Prostate gland (tissue), 2 donors: ENCODE measurements around the gene MAGI2. TPM values are rescaled to one million over a fixed set of nuclear protein-coding genes. Genes with fewer than 3 reads are reported as not detected.

Experiments
- DNase-seq: peaks from one replicate; pipeline ENCODE4 v3.0.0-alpha.2; 2019; ENCODE audit warnings: low spot score
- H3K27ac ChIP-seq, 2 donors: fragments of 200-600 bp; sonication (generic); 2 replicates each; pipeline ENCODE4 v1.5.1; 2017 to 2019
- H3K27me3 ChIP-seq: fragments of 200-600 bp; sonication (generic); replicated peaks from 2 replicates; pipeline ENCODE4 v1.5.1; 2019; ENCODE audit not compliant: insufficient read depth
- H3K36me3 ChIP-seq, 2 donors: fragments of 200-600 bp; sonication (generic); 1 replicate in 1 of 2; 2 replicates in 1 of 2; pipeline versions ENCODE4 v1.5.1 to v1.8.1; 2017 to 2019
- H3K4me1 ChIP-seq: fragments of 200-600 bp; sonication (generic); replicated peaks from 2 replicates; pipeline ENCODE4 v1.5.1; 2019
- H3K4me3 ChIP-seq, 2 donors: fragments of 200-600 bp; sonication (generic); 2 replicates each; pipeline ENCODE4 v1.5.1; 2017 to 2019
- H3K9me3 ChIP-seq: fragments of 200-600 bp; sonication (generic); 2 replicates; pipeline ENCODE4 v1.5.1; 2017
- POLR2A ChIP-seq: fragments of 450-650 bp; IDR thresholded peaks from one replicate; pipeline ENCODE4 v1.6.1; 2016; ENCODE audit warnings: antibody characterized with exemption, mild to moderate bottlenecking
- POLR2AphosphoS5 ChIP-seq: sonication (generic); formaldehyde crosslinking; IDR thresholded peaks from one replicate; pipeline ENCODE4 v1.6.1; 2017; ENCODE audit warnings: antibody characterized with exemption
- WGBS: methylation state at CpG from one replicate; pipeline ENCODE4 v1.1.5; 2018; 5-methylcytosine and 5-hydroxymethylcytosine counted together
- intact Hi-C: fragments of 100-400 bp; cut with DNase I; formaldehyde crosslinking; loops from one replicate; pipeline ENCODE4 v1.14.2; 2022
- total RNA-seq, 2 donors: library from RNA; depleted of rRNA; stranded (reverse); fragments of >200 nt; gene quantifications; one replicate each; pipeline ENCODE4 v1.1.0, GENCODE V29; 2016
- TF ChIP-seq, protein P1 (sequence below), 4 experiments: fragments of 200-600 bp in 2 of 4; fragments of 450-650 bp in 2 of 4; sonication (generic) in 2 of 4; IDR thresholded peaks; 1 replicate in 3 of 4; 2 replicates in 1 of 4; pipeline ENCODE4 v1.5.1; 2016 to 2019; ENCODE audit warnings: antibody characterized with exemption in 4 of 4, mild to moderate bottlenecking in 2 of 4, moderate library complexity in 2 of 4

The MAGI2 gene
- total RNA-seq, 2 donors from 2014 or later = 27.1 to 31.3 TPM

DNA sequence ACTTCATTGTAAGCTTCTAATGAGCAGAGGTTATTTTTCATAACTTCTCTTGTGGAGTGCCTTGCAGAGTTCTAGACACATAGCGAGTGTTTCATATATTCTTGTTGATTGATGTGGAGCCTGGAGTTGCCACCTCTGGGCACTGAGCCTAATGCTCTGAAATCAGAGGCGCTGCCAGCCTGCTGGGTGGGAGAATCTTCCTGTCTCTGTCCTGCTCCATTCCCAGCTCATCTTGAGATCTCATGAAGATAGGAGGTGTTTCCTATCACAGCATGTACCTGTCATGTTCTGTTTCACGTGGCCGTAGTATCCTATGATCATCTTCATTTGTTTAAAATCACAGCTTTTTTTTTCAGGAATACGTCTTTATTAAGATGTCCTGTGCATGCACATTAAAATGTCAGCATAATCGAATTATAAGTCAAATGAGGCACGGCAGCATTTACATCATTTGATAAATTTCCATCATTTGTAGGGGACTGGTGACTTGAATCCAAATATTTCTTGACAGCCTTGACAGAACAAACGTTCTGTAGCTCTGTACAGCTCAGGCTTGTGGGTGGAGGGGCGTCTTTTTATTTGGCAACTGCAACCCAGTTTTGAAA lies 1261.9 kb downstream of the MAGI2 start:
- H3K27me3 ChIP-seq = no peaks in the 10 kb centered on the region
- no peaks in the 10 kb centered on the region for H3K9me3 ChIP-seq
- H3K4me3 ChIP-seq = no peak overlapping the region
- no peaks in the 10 kb centered on the region for H3K4me1 ChIP-seq
- TF ChIP-seq POLR2AphosphoS5 (no peak), POLR2A (no peak)
- intact Hi-C loops = no loop called here
- DNase-seq = no peak
- H3K27ac ChIP-seq = no peak overlapping the region
- H3K36me3 ChIP-seq = no peaks in the 10 kb centered on the region
- WGBS = 75% methylated on average over 9 of the region's 9 CpGs

DNA sequence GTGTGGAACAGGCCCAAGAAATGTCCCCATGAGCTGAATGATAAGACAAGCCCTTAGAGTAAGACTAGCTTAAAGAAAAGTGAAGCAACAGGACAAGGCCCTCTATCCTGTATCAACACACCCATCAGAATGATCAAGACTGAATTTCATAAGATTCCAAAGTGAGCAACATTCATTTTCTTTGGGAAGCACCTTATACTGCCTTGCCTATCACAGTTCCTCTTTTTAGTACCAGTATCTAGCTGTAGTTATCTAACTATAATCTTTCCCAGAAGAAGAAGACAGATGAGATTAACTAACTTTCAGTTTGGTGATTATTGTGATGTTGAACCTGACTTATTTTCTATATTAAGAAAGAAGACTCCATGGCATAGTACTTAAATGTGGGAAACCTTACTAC lies 1263.7 kb downstream of the MAGI2 start:
- H3K4me1 ChIP-seq = no peaks in the 10 kb centered on the region
- H3K9me3 ChIP-seq = no peaks in the 10 kb centered on the region
- DNase-seq = no peak
- no peaks in the 10 kb centered on the region for H3K36me3 ChIP-seq
- H3K4me3 ChIP-seq = no peak overlapping the region
- H3K27me3 ChIP-seq = no peaks in the 10 kb centered on the region
- no peak overlapping the region for H3K27ac ChIP-seq
- TF ChIP-seq, protein P1, sequence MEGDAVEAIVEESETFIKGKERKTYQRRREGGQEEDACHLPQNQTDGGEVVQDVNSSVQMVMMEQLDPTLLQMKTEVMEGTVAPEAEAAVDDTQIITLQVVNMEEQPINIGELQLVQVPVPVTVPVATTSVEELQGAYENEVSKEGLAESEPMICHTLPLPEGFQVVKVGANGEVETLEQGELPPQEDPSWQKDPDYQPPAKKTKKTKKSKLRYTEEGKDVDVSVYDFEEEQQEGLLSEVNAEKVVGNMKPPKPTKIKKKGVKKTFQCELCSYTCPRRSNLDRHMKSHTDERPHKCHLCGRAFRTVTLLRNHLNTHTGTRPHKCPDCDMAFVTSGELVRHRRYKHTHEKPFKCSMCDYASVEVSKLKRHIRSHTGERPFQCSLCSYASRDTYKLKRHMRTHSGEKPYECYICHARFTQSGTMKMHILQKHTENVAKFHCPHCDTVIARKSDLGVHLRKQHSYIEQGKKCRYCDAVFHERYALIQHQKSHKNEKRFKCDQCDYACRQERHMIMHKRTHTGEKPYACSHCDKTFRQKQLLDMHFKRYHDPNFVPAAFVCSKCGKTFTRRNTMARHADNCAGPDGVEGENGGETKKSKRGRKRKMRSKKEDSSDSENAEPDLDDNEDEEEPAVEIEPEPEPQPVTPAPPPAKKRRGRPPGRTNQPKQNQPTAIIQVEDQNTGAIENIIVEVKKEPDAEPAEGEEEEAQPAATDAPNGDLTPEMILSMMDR (IDR thresholded peaks at IDR 0.05) = no peak
- TF ChIP-seq POLR2A = no peak
- no peak for TF ChIP-seq POLR2AphosphoS5
- intact Hi-C loops = no loop called here

DNA sequence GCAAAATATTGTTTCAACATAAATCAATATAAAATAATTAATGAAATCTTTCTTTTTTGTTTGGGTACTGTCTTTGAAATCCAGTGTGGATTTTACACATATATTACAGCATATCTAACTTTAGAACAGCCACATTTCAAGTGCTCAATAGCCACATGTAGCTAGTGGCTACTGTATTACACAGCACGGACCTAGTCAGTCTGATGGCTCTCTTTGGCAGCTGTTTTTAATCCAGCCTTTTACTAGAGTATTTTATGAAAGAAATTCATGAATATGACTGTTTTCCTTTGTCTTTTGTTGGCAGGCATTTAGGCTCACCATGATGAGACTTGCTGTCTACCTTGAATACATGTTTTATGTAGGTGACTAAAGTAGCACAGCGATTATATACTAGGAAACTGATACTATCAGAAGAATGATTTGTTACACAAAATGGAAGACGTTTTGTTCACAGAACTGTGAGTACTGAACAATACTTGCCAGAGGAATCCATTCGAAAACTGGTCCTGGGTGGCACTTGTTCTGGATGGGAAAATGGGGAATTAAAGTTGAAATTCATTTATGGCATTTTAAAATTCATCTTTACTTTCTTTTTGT lies 1268.2 kb downstream of the MAGI2 start:
- 43% methylated on average over 4 of the region's 4 CpGs for WGBS
- intact Hi-C loops = no loop called here

DNA sequence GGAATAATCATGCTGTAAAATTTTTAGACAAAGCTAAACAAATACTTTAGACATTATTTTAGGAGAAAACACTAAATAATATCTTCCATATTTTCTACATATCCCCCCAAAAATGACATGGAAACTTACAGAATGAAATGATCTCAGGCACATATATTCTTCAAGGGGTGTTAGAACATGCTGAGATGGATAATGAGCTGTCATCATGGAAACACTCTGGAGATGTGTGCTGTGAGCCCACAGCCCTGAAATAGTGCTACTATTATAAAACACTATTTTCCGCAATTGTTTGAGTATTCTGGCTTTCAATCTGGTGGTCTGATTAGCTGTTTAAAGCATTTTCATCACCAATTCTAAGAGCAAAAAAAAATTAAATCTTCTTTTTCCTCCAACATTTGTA lies 1269.2 kb downstream of the MAGI2 start:
- no peaks in the 10 kb centered on the region for H3K36me3 ChIP-seq
- TF ChIP-seq POLR2A (no peak), POLR2AphosphoS5 (no peak)
- TF ChIP-seq, protein P1 (IDR thresholded peaks at IDR 0.05) = no peak
- H3K9me3 ChIP-seq = no peaks in the 10 kb centered on the region
- no peak overlapping the region for H3K4me3 ChIP-seq
- 94% methylated on average over 1 of the region's 1 CpG for WGBS
- no peaks in the 10 kb centered on the region for H3K27me3 ChIP-seq
- H3K4me1 ChIP-seq = no peaks in the 10 kb centered on the region
- no peak for DNase-seq
- intact Hi-C loops = no loop called here
- H3K27ac ChIP-seq = no peak overlapping the region

More for the DNA sequence above, 1268.2 kb downstream of the MAGI2 start:
- H3K27ac ChIP-seq = no peak overlapping the region
- H3K4me3 ChIP-seq = no peak overlapping the region
- H3K4me1 ChIP-seq = no peaks in the 10 kb centered on the region
- no peak for DNase-seq
- no peaks in the 10 kb centered on the region for H3K9me3 ChIP-seq
- TF ChIP-seq, protein P1 (IDR thresholded peaks at IDR 0.05) = no peak
- TF ChIP-seq POLR2A (no peak), POLR2AphosphoS5 (no peak)
- H3K36me3 ChIP-seq = no peaks in the 10 kb centered on the region
- no peaks in the 10 kb centered on the region for H3K27me3 ChIP-seq

DNA sequence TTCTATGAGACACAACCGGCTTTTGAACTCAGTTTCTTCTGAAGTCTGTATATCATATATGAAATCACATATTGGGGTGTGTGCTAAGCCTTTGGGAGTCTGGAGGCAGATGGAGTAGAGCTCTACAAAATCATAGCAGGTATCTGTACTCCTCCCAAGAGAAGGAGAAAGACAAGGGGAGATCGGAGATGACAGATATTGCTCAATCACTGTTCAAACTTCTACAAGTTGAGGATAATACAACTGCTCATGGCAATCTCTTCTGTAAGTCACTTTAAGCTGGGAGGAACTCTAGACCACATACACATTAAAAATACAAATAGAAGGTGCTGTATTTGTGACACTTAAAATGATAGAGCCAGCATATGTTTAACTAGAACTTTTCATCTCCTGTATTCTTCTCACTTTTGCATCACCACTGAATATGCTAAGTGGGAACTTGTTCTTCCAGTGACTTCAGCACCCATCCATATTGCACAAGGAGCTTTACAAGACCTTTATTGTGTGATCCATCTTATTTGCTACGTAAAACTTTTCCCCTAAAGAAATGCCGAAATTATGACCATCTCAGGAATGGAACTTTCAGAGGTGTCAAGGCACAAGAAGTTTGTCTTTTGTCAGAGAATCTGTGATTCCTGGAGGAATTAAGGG lies 1273.5 kb downstream of the MAGI2 start:
- intact Hi-C loops = loop anchor here (10.0 kb wide), 1 partner anchor 105 kb away; no protein-coding TSS in a partner anchor

More for the DNA sequence above, 1273.5 kb downstream of the MAGI2 start:
- TF ChIP-seq POLR2AphosphoS5 (no peak), POLR2A (no peak)
- TF ChIP-seq, protein P1 (IDR thresholded peaks at IDR 0.05) = no peak
- DNase-seq = no peak
- Histone ChIP-seq H3K4me3 (no peak overlapping the region), H3K27me3 (no peaks in the 10 kb centered on the region), H3K27ac (no peak overlapping the region), H3K4me1 (no peaks in the 10 kb centered on the region), H3K9me3 (no peaks in the 10 kb centered on the region), H3K36me3 (no peaks in the 10 kb centered on the region)
- WGBS = 87% methylated on average over 4 of the region's 4 CpGs
